GM19099 (cell line): ENCODE results near the gene RPL31.

Experiments used
- POLR2A ChIP-seq: IDR thresholded peaks from 3 replicates; pipeline ENCODE4 v1.6.1; 2011; ENCODE audit warnings: low read depth; ENCODE audit not compliant: insufficient read length; ENCODE audit errors: extremely low read depth

Gene RPL31

GRCh38 chr2:101001691-101002561, at the start of gene RPL31:
Gene RPL31 (plus strand): TSS chr2:101002289. CDS start chr2:101002702, 413 bp downstream.
- TF ChIP-seq POLR2A = peak; percentile 99

- no peak for TF ChIP-seq POLR2A
Measured at GRCh38 chr2:100952512-100952911, 49.6 kb upstream of the RPL31 start.

- TF ChIP-seq POLR2A = no peak
Measured at GRCh38 chr2:100953406-100954043, 48.6 kb upstream of the RPL31 start.

- TF ChIP-seq POLR2A = no peak
Measured at GRCh38 chr2:100954044-100954420, 48.1 kb upstream of the RPL31 start.

- TF ChIP-seq POLR2A = no peak
Measured at GRCh38 chr2:100955226-100955625, 46.9 kb upstream of the RPL31 start.

- TF ChIP-seq POLR2A = no peak
Measured at GRCh38 chr2:100956081-100956480, 46.0 kb upstream of the RPL31 start.

GRCh38 chr2:100957996-100958653, 44.0 kb upstream of the RPL31 start:
- TF ChIP-seq POLR2A = no peak

- TF ChIP-seq POLR2A = no peak
Measured at GRCh38 chr2:100959225-100959880, 42.7 kb upstream of the RPL31 start.

GRCh38 chr2:100960688-100961087, 41.4 kb upstream of the RPL31 start:
- no peak for TF ChIP-seq POLR2A

- TF ChIP-seq POLR2A = no peak
Measured at GRCh38 chr2:100962366-100963025, 39.6 kb upstream of the RPL31 start.

GRCh38 chr2:100963026-100963375, 39.1 kb upstream of the RPL31 start:
- TF ChIP-seq POLR2A = no peak

- TF ChIP-seq POLR2A = no peak
Measured at GRCh38 chr2:100964222-100964621, 37.9 kb upstream of the RPL31 start.

- no peak for TF ChIP-seq POLR2A
Measured at GRCh38 chr2:100964681-100965169, 37.4 kb upstream of the RPL31 start.

- TF ChIP-seq POLR2A = no peak
Measured at GRCh38 chr2:100965596-100965995, 36.5 kb upstream of the RPL31 start.

- TF ChIP-seq POLR2A = no peak
Measured at GRCh38 chr2:100967716-100968115, 34.4 kb upstream of the RPL31 start.
